ENCODE measurements around the gene PVR.
"Not testable (repeated sequence)": the region's sequence is repeated elsewhere in the genome, so short reads cannot be mapped to it uniquely, and the experiment has no call there.

PVR gene

DNA sequence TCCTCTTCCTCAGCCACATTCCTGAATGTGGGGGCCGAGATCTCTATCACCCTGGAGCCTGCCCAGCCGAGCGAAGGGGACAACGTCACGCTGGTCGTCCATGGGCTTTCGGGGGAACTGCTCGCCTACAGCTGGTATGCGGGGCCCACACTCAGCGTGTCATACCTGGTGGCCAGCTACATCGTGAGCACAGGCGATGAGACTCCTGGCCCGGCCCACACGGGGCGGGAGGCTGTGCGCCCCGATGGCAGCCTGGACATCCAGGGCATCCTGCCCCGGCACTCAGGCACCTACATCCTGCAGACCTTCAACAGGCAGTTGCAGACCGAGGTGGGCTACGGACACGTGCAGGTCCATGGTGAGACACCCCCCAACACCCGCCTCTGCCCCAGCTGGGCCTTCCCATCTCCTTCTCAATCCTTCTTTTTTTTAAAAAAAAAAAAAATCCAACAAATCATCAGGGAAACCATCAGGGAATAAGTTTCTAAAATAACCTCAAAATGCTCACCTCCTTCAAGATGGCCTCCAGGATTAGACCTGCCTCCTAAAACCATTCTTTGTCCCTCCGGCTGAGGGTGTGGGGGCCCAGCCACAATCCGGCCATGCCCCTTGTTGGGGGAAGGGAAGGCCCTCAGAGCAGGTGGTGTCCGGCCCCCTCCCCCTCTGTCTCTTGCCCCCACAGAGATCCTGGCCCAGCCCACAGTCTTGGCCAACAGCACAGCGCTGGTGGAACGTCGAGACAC is 59.8 kb downstream of the PVR start:
- DNase-seq = no peak

DNA sequence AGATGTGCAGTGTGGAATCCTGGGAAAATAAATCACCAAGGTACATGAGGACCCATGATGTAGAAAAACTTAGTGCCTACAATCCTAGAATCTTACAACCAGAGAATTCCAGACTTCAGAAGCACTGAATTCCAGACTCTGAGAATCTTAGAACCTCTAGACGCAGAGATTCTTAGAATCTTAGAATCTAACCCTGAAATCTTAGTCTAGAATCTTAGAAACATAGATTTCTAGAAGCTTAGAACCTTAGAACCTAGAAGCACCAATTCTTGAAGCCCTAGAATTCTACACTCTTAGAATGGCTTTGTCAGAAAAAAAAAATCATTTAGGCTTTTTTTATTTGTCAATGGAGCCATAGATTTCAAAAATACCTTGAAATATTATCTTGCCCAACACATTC is 61.3 kb downstream of the PVR start:
- no peak for DNase-seq

DNA sequence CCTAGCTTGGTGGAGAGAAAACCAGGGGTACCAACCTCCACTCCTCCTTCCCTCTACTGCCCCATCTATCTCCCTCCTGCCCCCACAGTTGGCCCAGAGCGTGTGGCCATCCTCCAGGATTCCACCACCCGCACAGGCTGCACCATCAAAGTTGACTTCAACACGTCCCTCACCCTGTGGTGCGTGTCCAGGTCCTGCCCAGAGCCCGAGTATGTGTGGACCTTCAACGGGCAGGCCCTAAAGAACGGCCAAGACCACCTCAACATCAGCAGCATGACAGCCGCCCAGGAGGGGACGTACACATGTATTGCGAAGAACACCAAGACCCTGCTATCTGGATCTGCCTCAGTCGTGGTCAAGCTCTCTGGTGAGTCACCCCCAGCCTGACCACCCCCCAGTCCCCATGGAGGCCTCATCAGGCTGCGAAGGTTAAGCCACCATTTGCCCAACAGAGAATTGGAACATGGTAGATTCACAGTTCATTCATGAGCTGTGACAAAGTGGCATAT is 61.8 kb downstream of the PVR start:
- DNase-seq = no peak

DNA sequence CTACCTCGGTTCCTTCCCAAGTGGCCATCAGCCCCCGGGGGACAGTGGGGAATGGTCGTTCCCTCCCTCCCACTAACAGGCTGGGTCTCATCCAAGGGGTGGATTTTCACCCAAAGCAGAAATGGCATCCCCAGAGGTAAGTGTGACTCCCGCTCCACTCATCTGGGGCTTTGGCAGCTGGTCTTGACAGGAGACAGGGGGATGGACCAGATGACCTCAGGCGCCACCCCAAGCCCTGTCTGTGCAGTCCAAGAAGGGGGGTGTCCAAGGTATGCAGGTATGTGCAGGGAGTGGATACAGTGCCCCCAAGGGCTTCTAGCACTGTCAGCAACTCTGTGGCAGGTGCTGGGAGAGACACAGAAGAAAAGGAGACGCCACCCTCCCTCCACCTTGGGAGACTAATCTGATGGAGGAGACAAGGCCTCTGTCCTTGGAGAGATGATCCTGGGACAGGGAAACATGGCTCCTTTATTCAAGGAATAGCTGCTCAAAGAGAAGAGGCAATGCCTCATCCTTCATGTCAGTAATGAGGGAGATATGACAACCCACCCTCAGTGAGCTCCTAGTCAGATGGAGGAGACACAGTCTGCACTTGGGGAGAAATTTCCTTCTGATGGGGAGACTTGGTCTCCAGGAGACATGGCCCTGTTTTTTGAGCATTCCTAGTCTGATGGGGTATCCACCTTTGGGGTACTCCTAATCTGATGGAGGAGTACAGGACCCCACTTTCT is 63.0 kb downstream of the PVR start:
- no peak for DNase-seq

DNA sequence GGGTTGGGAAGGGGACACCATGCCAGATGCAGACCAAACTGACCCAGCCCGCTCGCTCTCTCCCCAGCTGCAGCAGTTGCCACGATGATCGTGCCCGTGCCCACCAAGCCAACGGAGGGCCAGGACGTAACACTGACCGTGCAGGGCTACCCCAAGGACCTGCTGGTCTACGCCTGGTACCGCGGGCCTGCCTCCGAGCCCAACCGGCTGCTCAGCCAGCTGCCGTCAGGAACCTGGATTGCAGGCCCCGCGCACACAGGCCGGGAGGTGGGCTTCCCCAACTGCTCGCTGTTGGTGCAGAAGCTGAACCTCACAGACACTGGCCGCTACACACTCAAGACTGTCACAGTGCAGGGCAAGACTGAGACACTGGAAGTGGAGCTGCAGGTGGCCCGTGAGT is 64.1 kb downstream of the PVR start:
- no peak for DNase-seq

DNA sequence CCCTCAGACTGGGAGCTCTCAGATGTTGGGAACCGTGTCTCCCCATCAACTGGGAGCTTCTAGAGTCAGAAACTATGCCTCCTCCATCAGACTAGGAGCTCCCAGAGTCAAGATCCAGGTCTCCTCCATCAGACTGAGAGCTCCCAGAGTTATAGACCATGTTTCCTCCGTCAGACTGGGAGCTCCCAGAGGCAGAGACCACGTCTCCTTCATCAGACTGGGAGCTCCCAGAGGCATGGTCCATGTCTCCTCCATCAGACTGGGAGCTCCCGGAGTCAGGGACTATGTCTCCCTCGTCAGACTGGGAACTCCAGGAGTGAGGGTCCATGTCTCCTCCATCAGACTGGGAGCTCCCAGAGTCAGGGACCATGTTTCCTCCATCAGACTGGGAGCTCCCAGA is 65.2 kb downstream of the PVR start:
- no peak for DNase-seq

DNA sequence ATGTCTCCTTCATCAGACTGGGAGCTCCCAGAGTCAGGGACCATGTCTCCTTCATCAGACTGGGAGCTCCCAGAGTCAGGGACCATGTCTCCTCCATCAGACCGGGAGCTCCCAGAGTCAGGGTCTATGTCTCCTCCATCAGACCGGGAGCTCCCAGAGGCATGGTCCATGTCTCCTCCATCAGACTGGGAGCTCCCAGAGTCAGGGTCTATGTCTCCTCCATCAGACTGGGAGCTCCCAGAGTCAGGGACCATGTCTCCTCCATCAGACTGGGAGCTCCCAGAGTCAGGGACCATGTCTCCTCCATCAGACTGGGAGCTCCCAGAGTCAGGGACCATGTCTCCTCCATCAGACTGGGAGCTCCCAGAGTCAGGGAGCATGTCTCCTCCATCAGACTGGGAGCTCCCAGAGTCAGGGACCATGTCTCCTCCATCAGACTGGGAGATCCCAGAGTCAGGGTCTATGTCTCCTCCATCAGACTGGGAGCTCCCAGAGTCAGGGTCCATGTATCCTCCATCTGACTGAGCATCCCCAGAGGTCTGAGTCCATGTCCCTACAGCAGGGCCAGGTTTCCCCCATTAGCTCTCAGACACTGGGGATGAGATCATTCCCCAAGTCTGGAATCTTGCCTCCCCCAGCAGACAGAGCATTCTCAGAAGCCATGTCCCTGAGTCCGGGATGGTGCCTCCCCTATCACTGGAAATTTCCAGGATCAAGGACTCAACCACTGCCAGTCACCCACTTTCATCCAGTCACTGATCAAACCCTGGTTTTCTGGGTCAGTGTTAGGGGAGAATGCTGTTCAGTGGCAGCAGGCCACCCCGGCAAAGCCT is 65.9 kb downstream of the PVR start:
- not testable (repeated sequence) for DNase-seq

DNA sequence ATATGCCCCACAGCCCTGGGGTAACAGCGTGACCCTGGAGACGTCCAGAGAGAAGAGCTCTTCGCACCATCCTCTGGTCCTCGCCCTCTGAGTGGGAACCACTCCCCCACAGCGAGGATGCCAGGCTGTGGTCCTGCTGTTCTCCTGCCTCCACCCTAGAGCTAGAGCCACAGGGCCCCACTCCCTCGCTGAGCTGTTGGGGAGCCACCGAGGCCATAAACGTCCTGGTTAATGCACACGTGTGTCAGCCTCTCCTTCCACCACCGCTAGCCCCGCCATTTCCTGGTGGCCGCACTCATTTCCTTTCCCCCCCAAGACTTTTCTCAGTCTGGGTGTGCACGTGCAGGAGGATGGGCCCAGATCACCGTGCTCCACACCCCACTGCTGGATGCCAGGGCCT is 66.8 kb downstream of the PVR start:
- no peak for DNase-seq

DNA sequence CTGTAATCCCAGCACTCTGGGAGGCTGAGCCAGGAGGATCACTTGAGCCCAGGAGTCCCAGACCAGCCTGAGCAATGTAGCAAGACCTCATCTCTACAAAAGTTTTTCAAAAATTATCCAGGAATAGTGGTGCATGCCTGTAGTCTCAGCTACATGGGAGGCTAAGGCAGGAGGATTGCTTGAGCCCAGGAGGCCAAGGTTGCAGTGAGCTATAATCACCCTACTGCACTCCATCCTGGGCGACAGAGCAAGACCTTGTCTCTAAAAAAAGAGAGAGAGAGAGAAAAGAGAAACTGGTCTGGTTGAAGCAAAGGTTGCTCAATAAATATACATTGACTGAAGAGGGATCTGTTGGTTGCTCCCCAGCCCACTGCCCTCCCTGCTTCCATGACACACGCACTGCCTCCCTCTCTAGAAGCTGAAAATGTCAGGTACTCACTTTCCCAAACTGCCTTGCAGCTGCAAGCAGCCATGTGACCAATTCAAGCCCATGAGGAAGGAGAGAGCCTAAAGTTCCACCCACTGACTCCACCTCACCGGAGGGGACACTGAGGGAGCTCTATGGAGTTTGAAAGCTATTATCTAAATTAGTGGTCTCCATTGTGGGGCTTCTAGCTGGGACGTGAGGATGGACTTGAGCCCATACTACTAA is 69.3 kb downstream of the PVR start:
- DNase-seq = no peak

Data from NCI-H1694 treated with DMSO at 0.1 percent for 48 hours (cell line).